ENCODE data around the gene TRERF1. TPM values are rescaled to one million over a fixed set of nuclear protein-coding genes. Genes with fewer than 3 reads are reported as not detected.

Gene TRERF1
- total RNA-seq, 1 experiment from 2014 or later: 0.39 TPM

GRCh38 chr6:42287756-42288155 is 164.0 kb downstream of the TRERF1 start:
- DNase-seq: no peak
- H3K9me3 ChIP-seq: 0 out of 2 replicates have a peak, but pooled peaks cover under 1% of the 10 kb centered on the region
- H3K9me3 Mint-ChIP-seq (ENCODE audit: unreplicated experiment): no peaks in the 10 kb centered on the region
- CTCF ChIA-PET: no interaction called here
- no peaks in the 10 kb centered on the region for H3K27me3 ChIP-seq (replicated peaks; ENCODE audit: control insufficient read depth, insufficient read depth, low read length)
- H3K27ac Mint-ChIP-seq (ENCODE audit: unreplicated experiment): no peak overlapping the region
- POLR2A ChIA-PET: no interaction called here
- no TSS peak for BruUV-seq (replicated peaks)
- H3K4me1 ChIP-seq: no peaks in the 10 kb centered on the region
- H3K4me3 ChIP-seq (ENCODE audit: low read depth, low read length): no peak overlapping the region
- H3K4me3 Mint-ChIP-seq (ENCODE audit: unreplicated experiment): no peak overlapping the region
- H3K27me3 Mint-ChIP-seq (ENCODE audit: insufficient read depth, unreplicated experiment): no peaks in the 10 kb centered on the region
- no peaks in the 10 kb centered on the region for H3K36me3 ChIP-seq (ENCODE audit: control insufficient read depth, insufficient read depth, low read length)
- TF ChIP-seq, protein P1, sequence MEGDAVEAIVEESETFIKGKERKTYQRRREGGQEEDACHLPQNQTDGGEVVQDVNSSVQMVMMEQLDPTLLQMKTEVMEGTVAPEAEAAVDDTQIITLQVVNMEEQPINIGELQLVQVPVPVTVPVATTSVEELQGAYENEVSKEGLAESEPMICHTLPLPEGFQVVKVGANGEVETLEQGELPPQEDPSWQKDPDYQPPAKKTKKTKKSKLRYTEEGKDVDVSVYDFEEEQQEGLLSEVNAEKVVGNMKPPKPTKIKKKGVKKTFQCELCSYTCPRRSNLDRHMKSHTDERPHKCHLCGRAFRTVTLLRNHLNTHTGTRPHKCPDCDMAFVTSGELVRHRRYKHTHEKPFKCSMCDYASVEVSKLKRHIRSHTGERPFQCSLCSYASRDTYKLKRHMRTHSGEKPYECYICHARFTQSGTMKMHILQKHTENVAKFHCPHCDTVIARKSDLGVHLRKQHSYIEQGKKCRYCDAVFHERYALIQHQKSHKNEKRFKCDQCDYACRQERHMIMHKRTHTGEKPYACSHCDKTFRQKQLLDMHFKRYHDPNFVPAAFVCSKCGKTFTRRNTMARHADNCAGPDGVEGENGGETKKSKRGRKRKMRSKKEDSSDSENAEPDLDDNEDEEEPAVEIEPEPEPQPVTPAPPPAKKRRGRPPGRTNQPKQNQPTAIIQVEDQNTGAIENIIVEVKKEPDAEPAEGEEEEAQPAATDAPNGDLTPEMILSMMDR (IDR thresholded peaks at IDR 0.05; ENCODE audit: insufficient read depth in 1 of 2, low read depth in 1 of 2, low read length in 1 of 2, severe bottlenecking in 1 of 2, unreplicated experiment in 1 of 2): no peak
- intact Hi-C loops (cut with micrococcal nuclease; ENCODE audit: unreplicated experiment): no loop called here
- peaks cover 6% of the 10 kb centered on the region for H3K4me1 Mint-ChIP-seq (ENCODE audit: low read depth, unreplicated experiment)
- H3K36me3 Mint-ChIP-seq (ENCODE audit: insufficient read depth, unreplicated experiment): no peaks in the 10 kb centered on the region

DNA sequence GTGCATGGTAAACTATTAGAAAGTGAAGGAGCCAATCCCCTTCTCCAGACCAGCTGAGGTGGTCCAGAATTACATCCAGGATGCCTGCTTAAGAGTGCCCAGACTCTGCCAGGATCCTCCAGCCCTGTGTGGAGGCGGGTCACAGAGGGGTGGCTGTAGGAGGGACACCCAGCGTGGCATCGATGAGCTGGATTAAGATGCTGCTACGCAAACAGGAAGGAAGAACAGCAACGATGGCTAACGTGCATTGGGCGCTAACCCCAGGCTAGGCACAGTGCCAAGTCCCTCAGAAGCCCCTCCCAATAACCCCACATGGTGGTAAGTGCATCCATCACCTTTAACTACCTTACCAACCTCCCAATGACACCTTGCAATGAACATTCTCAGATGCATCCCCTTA is 170.2 kb downstream of the TRERF1 start:
- no peaks in the 10 kb centered on the region for H3K27me3 ChIP-seq (replicated peaks; ENCODE audit: control insufficient read depth, insufficient read depth, low read length)
- peak in 1 of 2 experiments; percentile 5 for DNase-seq
- 0 out of 2 replicates have a peak, but pooled peaks cover 4% of the 10 kb centered on the region for H3K9me3 ChIP-seq
- H3K4me3 Mint-ChIP-seq (ENCODE audit: unreplicated experiment): no peak overlapping the region
- H3K36me3 ChIP-seq (ENCODE audit: control insufficient read depth, insufficient read depth, low read length): no peaks in the 10 kb centered on the region; the same call in 1 of the 2 replicates
- no peaks in the 10 kb centered on the region for H3K4me1 Mint-ChIP-seq (ENCODE audit: low read depth, unreplicated experiment)
- POLR2A ChIA-PET: no interaction called here
- intact Hi-C loops (cut with micrococcal nuclease; ENCODE audit: unreplicated experiment): no loop called here
- H3K27me3 Mint-ChIP-seq (ENCODE audit: insufficient read depth, unreplicated experiment): no peaks in the 10 kb centered on the region
- no peaks in the 10 kb centered on the region for H3K9me3 Mint-ChIP-seq (ENCODE audit: unreplicated experiment)
- H3K36me3 Mint-ChIP-seq (ENCODE audit: insufficient read depth, unreplicated experiment): no peaks in the 10 kb centered on the region
- no peak overlapping the region for H3K4me3 ChIP-seq (ENCODE audit: low read depth, low read length)
- H3K4me1 ChIP-seq: peaks cover 10% of the 10 kb centered on the region
- CTCF ChIA-PET: no interaction called here
- no peak overlapping the region for H3K27ac Mint-ChIP-seq (ENCODE audit: unreplicated experiment)
- no TSS peak for BruUV-seq (replicated peaks)
- TF ChIP-seq, protein P1 (IDR thresholded peaks at IDR 0.05; ENCODE audit: insufficient read depth in 1 of 2, low read depth in 1 of 2, low read length in 1 of 2, severe bottlenecking in 1 of 2, unreplicated experiment in 1 of 2): no peak

GRCh38 chr6:42280966-42281533 is 170.7 kb downstream of the TRERF1 start:
- Mint-ChIP-seq H3K4me3 (ENCODE audit: unreplicated experiment) (no peak overlapping the region), H3K27me3 (ENCODE audit: insufficient read depth, unreplicated experiment) (no peaks in the 10 kb centered on the region), H3K9me3 (ENCODE audit: unreplicated experiment) (no peaks in the 10 kb centered on the region), H3K27ac (ENCODE audit: unreplicated experiment) (no peak overlapping the region), H3K4me1 (ENCODE audit: low read depth, unreplicated experiment) (no peaks in the 10 kb centered on the region), H3K36me3 (ENCODE audit: insufficient read depth, unreplicated experiment) (no peaks in the 10 kb centered on the region)
- intact Hi-C loops (cut with micrococcal nuclease; ENCODE audit: unreplicated experiment): no loop called here
- no peak overlapping the region for H3K4me3 ChIP-seq (ENCODE audit: low read depth, low read length)
- H3K27me3 ChIP-seq (replicated peaks; ENCODE audit: control insufficient read depth, insufficient read depth, low read length): no peaks in the 10 kb centered on the region
- peaks cover 10% of the 10 kb centered on the region for H3K4me1 ChIP-seq
- 0 out of 2 replicates have a peak, but pooled peaks cover 4% of the 10 kb centered on the region for H3K9me3 ChIP-seq
- CTCF ChIA-PET: no interaction called here
- no peak for DNase-seq
- POLR2A ChIA-PET: no interaction called here
- no peaks in the 10 kb centered on the region; the same call in 1 of the 2 replicates for H3K36me3 ChIP-seq (ENCODE audit: control insufficient read depth, insufficient read depth, low read length)
- TF ChIP-seq, protein P1 (IDR thresholded peaks at IDR 0.05; ENCODE audit: insufficient read depth in 1 of 2, low read depth in 1 of 2, low read length in 1 of 2, severe bottlenecking in 1 of 2, unreplicated experiment in 1 of 2): no peak
- no TSS peak for BruUV-seq (replicated peaks)

All from Caco-2 (cell line).